PC-9 (cell line): Measurements from ENCODE around the gene GPATCH2L.

Experiments
- CTCF ChIP-seq: fragments of 200-600 bp; sonication (generic); conservative IDR thresholded peaks from 2 replicates; pipeline ENCODE4 v1.6.1; 2017; ENCODE audit warnings: mixed run types, antibody characterized with exemption, mild to moderate bottlenecking, moderate library complexity
- EZH2 ChIP-seq: fragments of 200-600 bp; sonication (generic); IDR thresholded peaks from 2 replicates; pipeline ENCODE4 v1.8.0; 2017; ENCODE audit warnings: antibody characterized with exemption, low read depth

GRCh38 chr14:76236172-76237130 is 84.7 kb downstream of the GPATCH2L start:
- no peak for TF ChIP-seq CTCF
- no peak for TF ChIP-seq EZH2
